Activated T-cell treated with anti-CD3 and anti-CD28 coated beads for 48 hours (primary cell): ENCODE data around the gene IL1A.

ENCODE experiments used
- DNase-seq: peaks from one replicate; pipeline ENCODE4 v3.0.0-alpha.2; 2020; ENCODE audit warnings: low read depth

The IL1A gene

GRCh38 chr2:112762276-112762675 is 22.0 kb downstream of the IL1A start:
- DNase-seq = no peak

DNA sequence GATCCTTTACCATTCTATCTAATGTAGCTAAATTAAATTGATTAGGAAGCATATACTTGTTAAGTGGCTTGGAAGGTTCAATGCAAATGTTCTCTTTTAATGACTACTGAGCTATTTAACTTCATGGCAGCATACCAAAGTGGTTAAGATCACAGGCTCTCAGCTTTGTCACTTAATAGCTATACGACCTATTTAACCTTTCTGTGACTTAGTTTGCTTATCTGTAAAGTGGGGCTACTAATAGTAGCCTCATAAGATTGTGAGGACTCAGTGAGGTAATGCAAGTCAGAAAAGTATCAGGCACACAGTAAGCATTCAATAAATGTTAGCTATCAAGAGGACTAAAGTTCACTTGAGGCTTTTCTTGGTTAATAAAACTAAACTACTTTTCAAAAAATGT is 24.1 kb downstream of the IL1A start:
- no peak for DNase-seq

- no peak for DNase-seq
These were observed 25.6 kb downstream of the IL1A start for GRCh38 chr2:112758711-112759110.

DNA sequence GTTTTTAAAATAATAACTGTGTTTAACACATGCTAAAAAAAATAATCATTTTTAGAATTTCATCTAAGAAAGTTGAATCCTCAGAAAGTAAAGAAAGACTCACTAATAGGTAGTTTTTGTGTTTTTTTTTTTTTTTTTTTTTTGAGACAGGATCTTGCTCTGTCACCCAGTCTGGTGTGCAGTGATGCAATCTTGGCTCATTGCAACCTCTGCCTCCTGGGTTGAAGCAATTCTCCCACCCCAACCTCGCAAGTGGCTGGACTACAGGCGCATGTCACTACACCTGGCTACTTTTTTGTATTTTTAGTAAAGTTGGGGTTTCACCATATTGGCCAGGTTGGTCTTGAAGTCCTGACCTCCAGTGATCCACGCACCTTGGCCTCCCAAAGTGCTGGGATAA is 27.0 kb downstream of the IL1A start:
- no peak for DNase-seq

- no peak for DNase-seq
These were observed 28.1 kb downstream of the IL1A start for GRCh38 chr2:112756207-112756606.

GRCh38 chr2:112755444-112755843 is 28.8 kb downstream of the IL1A start:
- DNase-seq = no peak

DNA sequence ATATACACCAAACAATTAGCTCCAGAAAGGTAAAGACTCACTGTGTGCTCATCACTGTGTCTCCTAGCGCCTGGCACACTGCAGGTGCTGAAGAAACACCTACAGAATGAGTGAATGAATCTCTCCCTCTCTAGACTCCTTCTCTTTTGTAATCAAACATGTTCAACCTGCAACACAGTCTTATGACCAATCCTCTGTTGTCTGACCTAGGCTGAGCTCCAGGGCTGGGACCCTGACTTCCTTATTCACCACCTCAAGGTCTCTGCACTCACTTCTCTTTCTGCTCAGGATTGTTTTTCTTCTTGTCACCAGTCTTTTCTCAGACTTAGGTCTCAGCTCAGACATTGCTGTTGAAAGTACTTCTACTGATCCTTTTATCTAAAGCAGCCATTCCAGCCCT is 29.7 kb downstream of the IL1A start:
- no peak for DNase-seq

DNA sequence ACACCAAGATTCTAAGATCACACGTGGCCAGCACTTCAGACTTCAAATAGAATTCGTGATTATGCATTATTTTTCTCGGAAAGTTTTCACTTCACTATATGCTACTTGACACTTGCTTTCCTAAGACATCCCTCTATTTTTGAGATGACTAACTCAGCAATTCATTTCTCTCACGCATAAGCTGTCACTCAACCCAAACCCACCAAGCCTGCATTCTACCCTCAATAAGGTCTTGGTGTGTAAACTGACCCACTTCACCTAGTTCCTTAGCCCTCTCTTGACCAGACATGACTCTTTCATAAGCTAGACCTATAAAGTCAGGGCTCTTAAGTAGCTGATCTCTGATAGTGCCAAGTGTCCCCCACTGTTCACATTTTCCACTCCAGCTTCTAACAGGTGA is 31.6 kb downstream of the IL1A start:
- DNase-seq = no peak

- DNase-seq = no peak
These were observed 32.7 kb downstream of the IL1A start for GRCh38 chr2:112751451-112752197.

DNA sequence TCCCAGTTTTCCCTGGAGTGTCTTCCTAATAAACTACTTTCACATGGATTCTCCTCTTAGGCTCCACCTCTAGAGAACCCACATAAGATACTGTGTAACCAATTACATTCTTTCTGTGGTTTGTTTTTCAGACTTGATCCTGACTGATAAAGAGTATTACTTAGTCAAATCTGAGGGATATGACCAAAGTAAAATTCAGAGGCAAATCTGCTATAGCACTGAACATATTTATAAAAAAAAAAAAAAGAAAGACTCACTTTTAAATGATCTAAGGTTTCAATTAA is 33.8 kb downstream of the IL1A start:
- DNase-seq = no peak

GRCh38 chr2:112749755-112750559 is 34.3 kb downstream of the IL1A start:
- peak; percentile 76 for DNase-seq

DNA sequence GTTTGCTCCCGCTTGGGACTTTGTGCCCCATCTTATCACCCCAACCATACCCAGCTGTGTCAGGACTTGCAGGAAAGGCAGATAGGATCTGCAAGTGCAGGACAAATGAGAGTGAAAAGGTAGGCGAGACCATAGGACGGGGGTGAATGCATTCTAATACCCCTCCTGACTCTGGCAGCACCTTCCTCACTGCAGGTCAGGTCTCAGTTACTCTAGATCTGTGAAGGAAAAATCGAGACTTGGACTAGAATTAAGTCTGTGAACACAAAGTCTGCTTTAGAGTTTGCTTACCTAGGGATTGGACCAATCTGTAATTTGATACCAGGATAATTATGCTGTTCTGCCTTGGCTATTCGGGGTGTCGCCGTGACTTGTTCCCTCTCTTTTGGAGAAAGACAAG is 43.8 kb downstream of the IL1A start:
- DNase-seq = no peak

GRCh38 chr2:112737542-112738232 is 46.6 kb downstream of the IL1A start:
- DNase-seq = no peak

GRCh38 chr2:112733871-112734270 is 50.4 kb downstream of the IL1A start:
- DNase-seq = no peak

DNA sequence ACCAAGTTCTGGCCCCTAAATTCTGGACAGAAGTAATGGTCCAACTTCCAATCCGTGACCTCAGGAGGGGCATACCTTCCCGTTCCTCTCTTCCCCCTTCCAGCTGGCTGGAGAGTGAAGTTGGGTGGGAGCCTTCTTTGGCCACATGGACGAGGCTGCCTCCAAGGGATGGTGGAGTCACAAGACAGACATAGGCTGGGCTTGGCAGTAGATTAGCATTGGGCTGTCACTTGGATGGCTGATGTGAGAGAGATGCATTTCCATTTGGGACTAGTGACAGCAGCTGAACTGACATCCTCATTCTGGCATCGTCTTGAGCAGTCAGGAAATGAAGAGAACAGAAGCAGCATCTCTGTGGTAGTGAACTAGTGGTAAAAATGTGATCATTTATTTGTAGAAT is 50.8 kb downstream of the IL1A start:
- no peak for DNase-seq

DNA sequence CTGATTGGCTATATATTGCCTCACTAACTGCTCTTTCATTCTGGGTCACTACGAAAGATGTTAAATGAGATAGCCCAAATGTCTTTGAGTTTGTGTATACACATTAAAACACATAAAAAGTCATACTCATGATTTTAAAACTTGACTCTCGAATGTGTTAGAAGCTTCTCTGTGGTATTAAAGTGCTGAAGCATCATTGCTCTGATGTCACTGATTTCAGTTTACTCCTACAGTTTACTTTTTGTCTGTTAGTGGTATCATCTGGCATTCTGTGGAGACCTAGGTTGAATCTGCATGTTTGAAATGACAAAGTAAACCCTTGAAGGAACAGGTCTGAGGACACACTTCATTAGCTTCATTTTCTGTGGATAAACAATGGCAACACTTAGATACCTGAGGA is 52.8 kb downstream of the IL1A start:
- no peak for DNase-seq

GRCh38 chr2:112730791-112731190 is 53.5 kb downstream of the IL1A start:
- no peak for DNase-seq

DNA sequence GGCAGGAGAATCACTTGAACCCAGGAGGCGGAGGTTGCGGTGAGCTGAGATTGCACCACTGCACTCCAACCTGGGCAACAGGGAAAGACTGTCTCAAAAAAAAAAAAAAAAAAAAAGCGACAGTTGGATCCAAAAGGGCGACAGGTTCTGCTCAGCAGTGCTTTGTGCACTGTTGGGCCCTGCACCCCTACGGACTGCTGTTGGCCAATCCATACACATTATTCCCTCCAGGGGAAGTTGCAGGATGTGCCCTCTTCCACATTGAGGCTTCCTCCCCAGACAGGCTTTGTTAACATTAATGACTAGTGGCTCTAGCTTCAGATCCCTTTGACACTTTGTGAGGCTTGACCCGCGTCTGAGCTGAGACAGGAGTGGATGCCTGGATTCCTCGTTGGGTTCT is 54.1 kb downstream of the IL1A start:
- no peak for DNase-seq

GRCh38 chr2:112728378-112729175 is 55.7 kb downstream of the IL1A start:
- DNase-seq = no peak

DNA sequence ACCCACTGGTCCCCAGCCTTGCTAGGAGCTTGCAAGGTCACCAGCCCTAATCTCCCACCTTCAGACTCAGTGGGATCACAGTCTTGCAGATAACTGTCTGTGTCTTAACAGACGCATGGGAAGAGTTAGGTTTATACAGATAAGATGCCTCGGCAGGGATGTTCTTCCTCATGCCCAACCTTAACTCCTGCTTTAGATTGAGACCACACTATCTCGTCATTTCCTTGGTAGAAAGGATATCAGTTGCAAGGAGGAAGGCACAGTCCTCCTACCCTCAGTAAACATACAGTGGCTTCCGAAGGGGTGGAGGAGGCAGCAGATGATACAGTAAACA is 56.3 kb downstream of the IL1A start:
- no peak for DNase-seq

GRCh38 chr2:112727276-112728028 is 56.8 kb downstream of the IL1A start:
- no peak for DNase-seq
